ENCODE results near the gene TTLL11.

TTLL11 gene

GRCh38 chr9:121862371-121863332 lies 230.5 kb downstream of the TTLL11 start:
- no peak overlapping the region for H3K4me3 ChIP-seq (ENCODE audit: low read depth, low read length)
- TF ChIP-seq POLR2A (IDR thresholded peaks at IDR 0.05; ENCODE audit: extremely low read depth, insufficient read length) = no peak
- TF ChIP-seq, protein P1, sequence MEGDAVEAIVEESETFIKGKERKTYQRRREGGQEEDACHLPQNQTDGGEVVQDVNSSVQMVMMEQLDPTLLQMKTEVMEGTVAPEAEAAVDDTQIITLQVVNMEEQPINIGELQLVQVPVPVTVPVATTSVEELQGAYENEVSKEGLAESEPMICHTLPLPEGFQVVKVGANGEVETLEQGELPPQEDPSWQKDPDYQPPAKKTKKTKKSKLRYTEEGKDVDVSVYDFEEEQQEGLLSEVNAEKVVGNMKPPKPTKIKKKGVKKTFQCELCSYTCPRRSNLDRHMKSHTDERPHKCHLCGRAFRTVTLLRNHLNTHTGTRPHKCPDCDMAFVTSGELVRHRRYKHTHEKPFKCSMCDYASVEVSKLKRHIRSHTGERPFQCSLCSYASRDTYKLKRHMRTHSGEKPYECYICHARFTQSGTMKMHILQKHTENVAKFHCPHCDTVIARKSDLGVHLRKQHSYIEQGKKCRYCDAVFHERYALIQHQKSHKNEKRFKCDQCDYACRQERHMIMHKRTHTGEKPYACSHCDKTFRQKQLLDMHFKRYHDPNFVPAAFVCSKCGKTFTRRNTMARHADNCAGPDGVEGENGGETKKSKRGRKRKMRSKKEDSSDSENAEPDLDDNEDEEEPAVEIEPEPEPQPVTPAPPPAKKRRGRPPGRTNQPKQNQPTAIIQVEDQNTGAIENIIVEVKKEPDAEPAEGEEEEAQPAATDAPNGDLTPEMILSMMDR (IDR thresholded peaks at IDR 0.05; ENCODE audit: low read depth, low read length) = no peak
- TF ChIP-seq, protein P2, sequence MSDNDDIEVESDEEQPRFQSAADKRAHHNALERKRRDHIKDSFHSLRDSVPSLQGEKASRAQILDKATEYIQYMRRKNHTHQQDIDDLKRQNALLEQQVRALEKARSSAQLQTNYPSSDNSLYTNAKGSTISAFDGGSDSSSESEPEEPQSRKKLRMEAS (IDR thresholded peaks at IDR 0.05; ENCODE audit: low read depth, low read length) = no peak
- TF ChIP-seq MYC (IDR thresholded peaks at IDR 0.05; ENCODE audit: low read depth, low read length) = no peak
- no peak for DNase-seq (ENCODE audit: low read depth)

DNA sequence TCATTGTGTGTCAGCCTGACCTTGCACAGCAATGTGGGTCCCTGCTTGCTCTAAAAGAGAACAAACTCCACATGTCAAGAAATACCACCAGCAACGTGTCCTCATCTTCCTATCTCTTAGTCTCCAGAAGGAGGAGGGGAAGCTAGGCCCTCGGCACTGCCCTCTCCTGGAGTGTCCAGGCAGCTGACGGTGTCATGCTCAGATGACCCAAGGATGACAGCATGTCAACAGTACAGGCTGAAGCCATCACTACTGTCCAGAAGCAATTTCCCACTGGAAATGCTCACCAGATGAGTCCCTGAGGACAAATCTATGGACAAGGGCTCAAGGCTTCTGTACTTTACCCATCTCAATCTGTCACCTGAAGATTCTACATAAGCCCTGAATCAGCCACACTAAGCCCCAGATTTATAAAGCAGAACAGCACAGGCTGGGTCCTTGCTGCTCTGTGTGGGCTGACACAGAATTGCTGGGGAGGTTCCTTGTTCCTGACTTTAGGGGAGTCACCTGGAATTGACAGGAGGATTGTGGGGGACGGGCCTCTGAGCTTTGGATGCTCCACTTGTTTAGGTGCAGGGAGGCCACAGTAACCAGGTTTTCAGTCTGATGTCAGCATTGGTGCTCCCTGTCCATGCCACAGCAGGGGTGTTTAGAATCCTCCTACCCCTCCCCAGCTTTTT lies 231.5 kb downstream of the TTLL11 start:
- no peak overlapping the region for H3K4me3 ChIP-seq (ENCODE audit: low read depth, low read length)
- TF ChIP-seq, protein P2 (IDR thresholded peaks at IDR 0.05; ENCODE audit: low read depth, low read length) = no peak
- TF ChIP-seq MYC (IDR thresholded peaks at IDR 0.05; ENCODE audit: low read depth, low read length) (no peak), POLR2A (IDR thresholded peaks at IDR 0.05; ENCODE audit: extremely low read depth, insufficient read length) (no peak)
- TF ChIP-seq, protein P1 (IDR thresholded peaks at IDR 0.05; ENCODE audit: low read depth, low read length) = peak; percentile 51
- peak; percentile 45 for DNase-seq (ENCODE audit: low read depth)

- no peak overlapping the region for H3K4me3 ChIP-seq (ENCODE audit: low read depth, low read length)
- TF ChIP-seq, protein P2 (IDR thresholded peaks at IDR 0.05; ENCODE audit: low read depth, low read length) = no peak
- DNase-seq (ENCODE audit: low read depth) = no peak
These were observed 232.4 kb downstream of the TTLL11 start for GRCh38 chr9:121860744-121861143.

DNA sequence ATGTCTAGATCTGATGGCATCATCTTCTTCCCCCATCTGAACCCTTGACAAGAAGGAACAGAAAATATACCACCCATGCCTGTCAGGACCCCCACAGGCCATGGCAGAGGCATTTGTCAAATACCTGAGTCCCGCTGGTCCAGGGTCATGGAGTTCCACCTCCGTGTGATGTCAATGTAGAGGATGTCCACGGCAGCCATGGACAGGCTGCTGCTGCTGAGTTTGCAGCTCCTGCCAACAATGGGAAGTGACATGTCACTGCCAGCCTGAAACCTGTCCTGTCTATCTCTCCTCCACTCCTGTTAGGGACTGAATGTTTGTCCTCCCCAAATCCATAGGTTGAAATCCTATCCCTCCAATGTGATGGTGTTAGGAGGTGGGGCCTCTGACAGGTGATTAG lies 232.9 kb downstream of the TTLL11 start:
- no peak overlapping the region for H3K4me3 ChIP-seq (ENCODE audit: low read depth, low read length)
- TF ChIP-seq, protein P1 (IDR thresholded peaks at IDR 0.05; ENCODE audit: low read depth, low read length) = no peak
- no peak for TF ChIP-seq MYC (IDR thresholded peaks at IDR 0.05; ENCODE audit: low read depth, low read length)
- TF ChIP-seq, protein P2 (IDR thresholded peaks at IDR 0.05; ENCODE audit: low read depth, low read length) = no peak
- TF ChIP-seq POLR2A (IDR thresholded peaks at IDR 0.05; ENCODE audit: extremely low read depth, insufficient read length) = no peak
- DNase-seq (ENCODE audit: low read depth) = no peak

GRCh38 chr9:121859646-121860045 lies 233.5 kb downstream of the TTLL11 start:
- no peak for DNase-seq (ENCODE audit: low read depth)
- no peak overlapping the region for H3K4me3 ChIP-seq (ENCODE audit: low read depth, low read length)
- TF ChIP-seq POLR2A (IDR thresholded peaks at IDR 0.05; ENCODE audit: extremely low read depth, insufficient read length) (no peak), MYC (IDR thresholded peaks at IDR 0.05; ENCODE audit: low read depth, low read length) (no peak)
- TF ChIP-seq, protein P1 (IDR thresholded peaks at IDR 0.05; ENCODE audit: low read depth, low read length) = no peak
- TF ChIP-seq, protein P2 (IDR thresholded peaks at IDR 0.05; ENCODE audit: low read depth, low read length) = no peak

- no peak for DNase-seq (ENCODE audit: low read depth)
- TF ChIP-seq, protein P1 (IDR thresholded peaks at IDR 0.05; ENCODE audit: low read depth, low read length) = no peak
- TF ChIP-seq, protein P2 (IDR thresholded peaks at IDR 0.05; ENCODE audit: low read depth, low read length) = no peak
- TF ChIP-seq POLR2A (IDR thresholded peaks at IDR 0.05; ENCODE audit: extremely low read depth, insufficient read length) = no peak
- TF ChIP-seq MYC (IDR thresholded peaks at IDR 0.05; ENCODE audit: low read depth, low read length) = no peak
- no peak overlapping the region for H3K4me3 ChIP-seq (ENCODE audit: low read depth, low read length)
These were observed 234.3 kb downstream of the TTLL11 start for GRCh38 chr9:121858788-121859187.
